GM18499 (cell line): ENCODE data around the gene TMEM209.
A peak's percentile ranks its signal among the peaks of the same experiment; 100 is the strongest.
"Not testable (repeated sequence)": the region's sequence is repeated elsewhere in the genome, so short reads cannot be mapped to it uniquely, and the experiment has no call there.

Experiments
- ATAC-seq: cut with Tn5 transposase; IDR thresholded peaks from one replicate; pipeline ENCODE4 v1.9.1; 2021; ENCODE audit warnings: moderate number of reproducible peaks; ENCODE audit not compliant: insufficient read depth, unreplicated experiment

TMEM209 gene

GRCh38 chr7:130219871-130220270 lies 14.7 kb upstream of the TMEM209 start:
- no peak for ATAC-seq

- ATAC-seq, result no peak
Measured at GRCh38 chr7:130218806-130219620, 13.8 kb upstream of the TMEM209 start.

GRCh38 chr7:130216750-130217149 lies 11.5 kb upstream of the TMEM209 start:
- ATAC-seq, result no peak

- ATAC-seq, result no peak
Measured at GRCh38 chr7:130216025-130216424, 10.8 kb upstream of the TMEM209 start.

GRCh38 chr7:130213828-130214227 lies 8.6 kb upstream of the TMEM209 start:
- ATAC-seq, result no peak

GRCh38 chr7:130210181-130210935 lies 5.2 kb upstream of the TMEM209 start:
- no peak for ATAC-seq

GRCh38 chr7:130208516-130208915 lies 3.3 kb upstream of the TMEM209 start:
- no peak for ATAC-seq

GRCh38 chr7:130207642-130208041 lies 2.4 kb upstream of the TMEM209 start, which contains the start of gene SSMEM1:
SSMEM1 (plus strand) TSS chr7:130207860; CDS start chr7:130207911, 51 bp downstream.
- ATAC-seq, result no peak

- ATAC-seq, result no peak
Measured at GRCh38 chr7:130207033-130207432, 1.8 kb upstream of the TMEM209 start.

GRCh38 chr7:130201796-130202195 lies 3.4 kb downstream of the TMEM209 start:
- no peak for ATAC-seq

GRCh38 chr7:130197094-130197493 lies 8.1 kb downstream of the TMEM209 start:
- ATAC-seq, result no peak

- no peak for ATAC-seq
Measured at GRCh38 chr7:130196476-130196875, 8.7 kb downstream of the TMEM209 start.

- no peak for ATAC-seq
Measured at GRCh38 chr7:130195396-130195795, 9.8 kb downstream of the TMEM209 start.

GRCh38 chr7:130191791-130192190 lies 13.4 kb downstream of the TMEM209 start:
- no peak for ATAC-seq

GRCh38 chr7:130189343-130189742 lies 15.9 kb downstream of the TMEM209 start:
- no peak for ATAC-seq

- ATAC-seq, result no peak
Measured at GRCh38 chr7:130187360-130187759, 17.8 kb downstream of the TMEM209 start.

GRCh38 chr7:130184349-130184748 lies 20.9 kb downstream of the TMEM209 start:
- not testable (repeated sequence) for ATAC-seq

GRCh38 chr7:130182990-130183389 lies 22.2 kb downstream of the TMEM209 start:
- peak; percentile 69 for ATAC-seq

GRCh38 chr7:130181263-130181605 lies 24.0 kb downstream of the TMEM209 start:
- no peak for ATAC-seq

- ATAC-seq, result no peak
Measured at GRCh38 chr7:130180571-130181262, 24.5 kb downstream of the TMEM209 start.

- no peak for ATAC-seq
Measured at GRCh38 chr7:130179631-130180030, 25.6 kb downstream of the TMEM209 start.
